H9 (cell line): ENCODE data around the gene DTNBP1. TPM values are rescaled to one million over a fixed set of nuclear protein-coding genes. Genes with fewer than 3 reads are reported as not detected.

Experiments used
- DNase-seq: peaks from one replicate; pipeline ENCODE4 v3.0.0-alpha.2; 2017
- H2AFZ ChIP-seq: one replicate; pipeline ENCODE4 v1.6.1; 2013; ENCODE audit warnings: mild to moderate bottlenecking, low read length, control low read depth, moderate library complexity
- H2AK5ac ChIP-seq: 2 replicates; pipeline ENCODE4 v1.6.1; 2013; ENCODE audit warnings: low read length, control low read depth, mixed read lengths; ENCODE audit not compliant: insufficient read length
- H2BK120ac ChIP-seq: one replicate; pipeline ENCODE4 v1.6.1; 2013; ENCODE audit warnings: low read depth, mild to moderate bottlenecking, low read length, control low read depth, inconsistent platforms; ENCODE audit not compliant: poor library complexity, severe bottlenecking
- H2BK12ac ChIP-seq: 2 replicates; pipeline ENCODE4 v1.6.1; 2013; ENCODE audit warnings: low read length, control low read depth, mixed read lengths, low read depth; ENCODE audit not compliant: insufficient read length
- H2BK15ac ChIP-seq: 2 replicates; pipeline ENCODE4 v1.6.1; 2013; ENCODE audit warnings: low read depth, low read length, control low read depth
- H2BK20ac ChIP-seq: one replicate; pipeline ENCODE4 v1.6.1; 2013; ENCODE audit warnings: low read depth, mild to moderate bottlenecking, low read length, control low read depth, inconsistent platforms; ENCODE audit not compliant: poor library complexity, severe bottlenecking
- H2BK5ac ChIP-seq: 2 replicates; pipeline ENCODE4 v1.6.1; 2013; ENCODE audit warnings: low read length, control low read depth, mixed read lengths; ENCODE audit not compliant: insufficient read length
- H3K14ac ChIP-seq: 2 replicates; pipeline ENCODE4 v1.6.1; 2013; ENCODE audit warnings: low read length, control low read depth; ENCODE audit not compliant: insufficient read depth
- H3K18ac ChIP-seq: 2 replicates; pipeline ENCODE4 v1.6.1; 2013; ENCODE audit warnings: low read depth, mild to moderate bottlenecking, mixed read lengths, low read length, control low read depth; ENCODE audit not compliant: insufficient read length
- H3K23ac ChIP-seq: 2 replicates; pipeline ENCODE4 v1.6.1; 2013; ENCODE audit warnings: low read length, control low read depth, mixed read lengths, low read depth; ENCODE audit not compliant: insufficient read length
- H3K23me2 ChIP-seq: 2 replicates; pipeline ENCODE4 v1.6.1; 2013; ENCODE audit warnings: low read depth, mild to moderate bottlenecking, mixed read lengths, low read length, control low read depth; ENCODE audit not compliant: insufficient read length, poor library complexity, severe bottlenecking
- H3K27ac ChIP-seq: 2 replicates; pipeline ENCODE4 v1.5.1; 2013; ENCODE audit warnings: low read length, control low read depth, mixed read lengths, low read depth; ENCODE audit not compliant: insufficient read length
- H3K27me3 ChIP-seq: 2 replicates; pipeline ENCODE4 v1.6.1; 2013; ENCODE audit warnings: low read length, control low read depth, inconsistent platforms; ENCODE audit not compliant: insufficient read depth
- H3K4ac ChIP-seq: 2 replicates; pipeline ENCODE4 v1.6.1; 2013; ENCODE audit warnings: low read depth, mild to moderate bottlenecking, control low read depth, inconsistent platforms, low read length, moderate library complexity
- H3K4me1 ChIP-seq: 2 replicates; pipeline ENCODE4 v1.6.1; 2013; ENCODE audit warnings: low read length, control low read depth, inconsistent platforms; ENCODE audit not compliant: insufficient read depth
- H3K4me2 ChIP-seq: 2 replicates; pipeline ENCODE4 v1.6.1; 2013; ENCODE audit warnings: low read length, control low read depth, mixed read lengths; ENCODE audit not compliant: insufficient read length, insufficient read depth
- H3K56ac ChIP-seq: 2 replicates; pipeline ENCODE4 v1.6.1; 2013; ENCODE audit warnings: low read depth, mild to moderate bottlenecking, mixed read lengths, low read length, control low read depth; ENCODE audit not compliant: insufficient read length
- H3K79me1 ChIP-seq: 2 replicates; pipeline ENCODE4 v1.6.1; 2013; ENCODE audit warnings: low read depth, mild to moderate bottlenecking, moderate library complexity, low read length, control low read depth, inconsistent platforms; ENCODE audit not compliant: insufficient read depth, poor library complexity, severe bottlenecking
- H3K79me2 ChIP-seq: 2 replicates; pipeline ENCODE4 v1.6.1; 2013; ENCODE audit warnings: low read length, control low read depth, inconsistent platforms; ENCODE audit not compliant: insufficient read depth
- H3K9ac ChIP-seq: 2 replicates; pipeline ENCODE4 v1.6.1; 2013; ENCODE audit warnings: low read length, control low read depth, mixed read lengths; ENCODE audit not compliant: insufficient read length; ENCODE audit errors: extremely low read depth
- H3K9me3 ChIP-seq: one replicate; pipeline ENCODE4 v1.6.1; 2013; ENCODE audit warnings: low read depth, low read length, inconsistent platforms; ENCODE audit not compliant: control insufficient read depth
- H3T11ph ChIP-seq: one replicate; pipeline ENCODE4 v1.6.1; 2013; ENCODE audit warnings: mild to moderate bottlenecking, low read length, control low read depth, inconsistent platforms
- H4K20me1 ChIP-seq: one replicate; pipeline ENCODE4 v1.6.1; 2013; ENCODE audit not compliant: control insufficient read depth, insufficient read length, insufficient read depth
- H4K5ac ChIP-seq: 2 replicates; pipeline ENCODE4 v1.6.1; 2013; ENCODE audit warnings: low read depth, mild to moderate bottlenecking, mixed read lengths, low read length, control low read depth; ENCODE audit not compliant: insufficient read length
- H4K8ac ChIP-seq: replicated peaks from 2 replicates; pipeline ENCODE4 v1.6.1; 2013; ENCODE audit warnings: low read length, control low read depth, mixed read lengths, low read depth; ENCODE audit not compliant: insufficient read length
- H4K91ac ChIP-seq: 2 replicates; pipeline ENCODE4 v1.6.1; 2013; ENCODE audit warnings: low read depth, mild to moderate bottlenecking, moderate library complexity, mixed read lengths, low read length, control low read depth; ENCODE audit not compliant: insufficient read length
- H3K27ac Mint-ChIP-seq, 3 experiments: 2 replicates in 2 of 3; 3 replicates in 1 of 3; pipeline ENCODE4 v1.8.0; 2020 to 2021; ENCODE audit warnings: mixed read lengths in 3 of 3, mild to moderate bottlenecking in 1 of 3, moderate library complexity in 1 of 3
- H3K27me3 Mint-ChIP-seq: 2 replicates; pipeline ENCODE4 v1.8.0; 2021; ENCODE audit warnings: low read depth, mild to moderate bottlenecking, moderate library complexity, mixed read lengths
- H3K36me3 Mint-ChIP-seq, 3 experiments: 2 replicates in 2 of 3; 3 replicates in 1 of 3; pipeline ENCODE4 v1.8.0; 2020 to 2021; ENCODE audit warnings: low read depth in 3 of 3, mixed read lengths in 3 of 3; ENCODE audit not compliant: insufficient read depth in 1 of 3
- H3K4me1 Mint-ChIP-seq, 2 experiments: 2 replicates each; pipeline ENCODE4 v1.8.0; 2020; ENCODE audit warnings: mixed read lengths in 2 of 2
- H3K4me3 Mint-ChIP-seq, 2 experiments: 2 replicates in 1 of 2; 3 replicates in 1 of 2; pipeline ENCODE4 v1.8.0; 2020 to 2021; ENCODE audit warnings: mild to moderate bottlenecking in 2 of 2, mixed read lengths in 2 of 2, moderate library complexity in 1 of 2
- H3K9me3 Mint-ChIP-seq, 2 experiments: 2 replicates in 1 of 2; 3 replicates in 1 of 2; pipeline ENCODE4 v1.8.0; 2020; ENCODE audit warnings: mild to moderate bottlenecking in 2 of 2, mixed read lengths in 2 of 2, moderate library complexity in 1 of 2
- WGBS: extraction: QIAGEN DNeasy Blood & Tissue Kit; methylation state at CpG from one replicate; pipeline ENCODE4 v1.1.7; 2013; ENCODE audit warnings: missing lambda C conversion rate, low lambda C conversion rate, mixed read lengths; ENCODE audit not compliant: insufficient read length; ENCODE audit errors: extremely low coverage; 5-methylcytosine and 5-hydroxymethylcytosine counted together
- total RNA-seq: library from RNA; stranded (reverse); gene quantifications from 2 replicates; pipeline ENCODE4 v1.2.1, GENCODE V29; 2021
- TF ChIP-seq, protein P1 (sequence below): fragments of 200-600 bp; sonication (generic); conservative IDR thresholded peaks from 3 replicates; pipeline ENCODE4 v1.8.0; 2021; ENCODE audit warnings: antibody characterized with exemption, mild to moderate bottlenecking

DTNBP1 gene
- total RNA-seq, 1 experiment from 2014 or later: 12.9 TPM

DNA sequence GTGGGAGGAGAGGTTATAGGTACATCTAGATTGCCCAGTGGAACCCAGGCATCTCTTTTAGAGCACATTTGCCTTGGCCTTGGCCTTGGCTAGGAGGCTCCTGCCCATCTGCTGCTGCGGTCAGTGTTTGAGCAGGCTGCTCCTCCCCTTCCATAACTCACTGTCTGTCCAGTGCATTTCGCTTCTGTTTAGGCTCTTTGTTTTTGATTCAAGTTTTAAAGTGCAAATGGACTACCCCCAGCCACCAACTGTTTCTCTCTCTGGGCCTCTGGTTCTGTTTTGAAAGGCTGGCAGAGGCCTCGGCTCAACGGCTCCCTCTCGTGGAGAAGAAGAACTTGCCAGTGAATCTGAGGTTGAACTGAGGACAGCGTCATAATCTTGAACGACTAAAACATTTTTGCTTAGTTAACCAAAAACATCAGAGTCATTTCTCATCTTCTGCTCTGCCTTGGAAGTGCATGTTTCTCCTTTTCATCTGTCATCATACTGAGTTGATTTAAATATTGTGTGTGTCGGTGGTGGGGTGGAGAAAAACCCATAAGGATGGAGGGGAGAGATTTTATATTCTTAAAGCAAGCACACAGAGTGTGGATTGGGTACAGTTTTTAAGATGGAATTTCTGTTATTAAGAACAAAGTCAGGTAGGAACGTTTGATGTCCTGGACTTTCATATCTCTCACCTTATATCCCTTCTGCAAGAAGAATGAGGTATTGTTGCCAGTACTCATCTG, 171.4 kb downstream of the DTNBP1 start:
- no CpG with 5 or more reads among the region's 9 CpGs for WGBS
- Histone ChIP-seq H3K9me3 (no peaks in the 10 kb centered on the region), H2BK5ac (no peak overlapping the region), H3K4ac (no peak overlapping the region), H4K5ac (no peak overlapping the region), H4K20me1 (no peaks in the 10 kb centered on the region), H2BK15ac (no peak overlapping the region), H2BK120ac (no peak overlapping the region), H2BK12ac (no peak overlapping the region), H3T11ph (no peak overlapping the region), H3K4me1 (peaks cover 36% of the 10 kb centered on the region; the same call in 1 of the 2 replicates), H3K27ac (no peak overlapping the region), H3K14ac (no peak overlapping the region), H3K4me2 (no peak overlapping the region), H3K9ac (no peak overlapping the region), H3K27me3 (no peaks in the 10 kb centered on the region), H3K79me2 (peaks cover 40% of the 10 kb centered on the region), H2AFZ (no peak overlapping the region), H4K8ac (no peak overlapping the region), H2BK20ac (no peak overlapping the region), H3K23ac (no peak overlapping the region), H3K18ac (no peak overlapping the region), H4K91ac (no peak overlapping the region), H3K56ac (no peak overlapping the region), H3K23me2 (no peaks in the 10 kb centered on the region), H2AK5ac (no peak overlapping the region), H3K79me1 (peaks cover 22% of the 10 kb centered on the region)
- Mint-ChIP-seq H3K27ac (no peak overlapping the region; a peak in 1 of 7 replicates), H3K4me1 (peaks cover 63 to 72% of the 10 kb centered on the region in 2 experiments), H3K4me3 (peak overlapping the region; percentile 3 to 30; a peak in 3 of 5 replicates), H3K36me3 (peaks cover 52 to 71% (median 60%) of the 10 kb centered on the region in 3 experiments), H3K27me3 (no peaks in the 10 kb centered on the region; the same call in none of the 2 replicates), H3K9me3 (no peaks in the 10 kb centered on the region)
- TF ChIP-seq, protein P1, sequence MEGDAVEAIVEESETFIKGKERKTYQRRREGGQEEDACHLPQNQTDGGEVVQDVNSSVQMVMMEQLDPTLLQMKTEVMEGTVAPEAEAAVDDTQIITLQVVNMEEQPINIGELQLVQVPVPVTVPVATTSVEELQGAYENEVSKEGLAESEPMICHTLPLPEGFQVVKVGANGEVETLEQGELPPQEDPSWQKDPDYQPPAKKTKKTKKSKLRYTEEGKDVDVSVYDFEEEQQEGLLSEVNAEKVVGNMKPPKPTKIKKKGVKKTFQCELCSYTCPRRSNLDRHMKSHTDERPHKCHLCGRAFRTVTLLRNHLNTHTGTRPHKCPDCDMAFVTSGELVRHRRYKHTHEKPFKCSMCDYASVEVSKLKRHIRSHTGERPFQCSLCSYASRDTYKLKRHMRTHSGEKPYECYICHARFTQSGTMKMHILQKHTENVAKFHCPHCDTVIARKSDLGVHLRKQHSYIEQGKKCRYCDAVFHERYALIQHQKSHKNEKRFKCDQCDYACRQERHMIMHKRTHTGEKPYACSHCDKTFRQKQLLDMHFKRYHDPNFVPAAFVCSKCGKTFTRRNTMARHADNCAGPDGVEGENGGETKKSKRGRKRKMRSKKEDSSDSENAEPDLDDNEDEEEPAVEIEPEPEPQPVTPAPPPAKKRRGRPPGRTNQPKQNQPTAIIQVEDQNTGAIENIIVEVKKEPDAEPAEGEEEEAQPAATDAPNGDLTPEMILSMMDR: peak; percentile 97
- peak; percentile 62 for DNase-seq
